Astrocyte of the cerebellum (primary cell): ENCODE measurements around the gene DMD.

ENCODE experiments used
- DNase-seq: peaks from one replicate; pipeline ENCODE4 v3.0.0-alpha.2; 2011; ENCODE audit warnings: low read depth
- H3K4me3 ChIP-seq: 2 replicates; pipeline ENCODE4 v1.5.1; 2011; ENCODE audit warnings: mild to moderate bottlenecking, low read depth, low read length, moderate library complexity
- in situ Hi-C: cut with HindIII; loops from 2 replicates; pipeline ENCODE4 v1.10.0; 2017; ENCODE audit warnings: low sequenced_read_pairs
- TF ChIP-seq, protein P1 (sequence below): IDR thresholded peaks from 2 replicates; pipeline ENCODE4 v1.5.1; 2012; ENCODE audit warnings: low read length, low read depth, moderate library complexity, mild to moderate bottlenecking; ENCODE audit errors: missing control alignments

The DMD gene

DNA sequence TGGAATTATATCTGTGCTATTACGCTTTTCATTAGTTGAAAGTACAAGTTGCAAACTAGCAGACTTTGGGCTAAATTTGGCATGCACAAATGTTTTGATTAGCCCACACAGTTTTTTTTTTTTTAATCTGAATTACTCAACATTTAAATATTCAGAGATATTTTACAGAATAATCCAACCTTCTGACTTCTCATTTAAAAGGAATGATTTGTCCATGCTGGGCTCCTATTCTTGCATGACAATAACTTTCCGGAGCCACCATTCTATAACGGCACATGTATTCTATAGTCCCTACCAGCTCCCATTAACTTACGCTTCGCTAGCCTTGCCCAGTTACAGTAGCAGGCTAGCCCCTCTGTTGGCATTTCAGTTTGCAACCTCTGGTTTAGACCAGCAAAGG, 1920.2 kb downstream of the DMD start:
- in situ Hi-C loops, result no loop called here
- DNase-seq, result no peak

DNA sequence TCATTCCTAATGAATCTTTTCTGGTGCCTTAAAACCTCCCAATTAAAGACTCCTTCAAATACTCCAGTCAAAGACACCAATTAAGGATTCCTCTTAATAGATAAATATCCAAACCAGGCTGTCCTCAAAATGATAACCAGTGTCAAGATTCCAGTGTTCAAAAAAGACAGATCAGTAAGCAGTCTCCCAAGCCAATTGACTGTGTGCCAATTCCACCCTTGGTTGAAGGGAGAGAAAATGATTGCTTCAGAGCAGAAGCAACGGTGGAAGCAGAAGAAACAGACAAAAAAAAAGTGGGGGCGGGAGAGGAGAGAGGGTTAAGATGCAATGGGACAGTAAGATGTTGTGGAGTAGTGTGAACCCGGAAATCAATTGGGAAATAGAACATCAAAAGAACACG, 1923.5 kb downstream of the DMD start:
- no peak overlapping the region for H3K4me3 ChIP-seq
- no peak for DNase-seq
- in situ Hi-C loops, result no loop called here
- TF ChIP-seq, protein P1, sequence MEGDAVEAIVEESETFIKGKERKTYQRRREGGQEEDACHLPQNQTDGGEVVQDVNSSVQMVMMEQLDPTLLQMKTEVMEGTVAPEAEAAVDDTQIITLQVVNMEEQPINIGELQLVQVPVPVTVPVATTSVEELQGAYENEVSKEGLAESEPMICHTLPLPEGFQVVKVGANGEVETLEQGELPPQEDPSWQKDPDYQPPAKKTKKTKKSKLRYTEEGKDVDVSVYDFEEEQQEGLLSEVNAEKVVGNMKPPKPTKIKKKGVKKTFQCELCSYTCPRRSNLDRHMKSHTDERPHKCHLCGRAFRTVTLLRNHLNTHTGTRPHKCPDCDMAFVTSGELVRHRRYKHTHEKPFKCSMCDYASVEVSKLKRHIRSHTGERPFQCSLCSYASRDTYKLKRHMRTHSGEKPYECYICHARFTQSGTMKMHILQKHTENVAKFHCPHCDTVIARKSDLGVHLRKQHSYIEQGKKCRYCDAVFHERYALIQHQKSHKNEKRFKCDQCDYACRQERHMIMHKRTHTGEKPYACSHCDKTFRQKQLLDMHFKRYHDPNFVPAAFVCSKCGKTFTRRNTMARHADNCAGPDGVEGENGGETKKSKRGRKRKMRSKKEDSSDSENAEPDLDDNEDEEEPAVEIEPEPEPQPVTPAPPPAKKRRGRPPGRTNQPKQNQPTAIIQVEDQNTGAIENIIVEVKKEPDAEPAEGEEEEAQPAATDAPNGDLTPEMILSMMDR, result no peak

More for the DNA sequence above, 1920.2 kb downstream of the DMD start:
- TF ChIP-seq, protein P1, result no peak
- no peak overlapping the region for H3K4me3 ChIP-seq

DNA sequence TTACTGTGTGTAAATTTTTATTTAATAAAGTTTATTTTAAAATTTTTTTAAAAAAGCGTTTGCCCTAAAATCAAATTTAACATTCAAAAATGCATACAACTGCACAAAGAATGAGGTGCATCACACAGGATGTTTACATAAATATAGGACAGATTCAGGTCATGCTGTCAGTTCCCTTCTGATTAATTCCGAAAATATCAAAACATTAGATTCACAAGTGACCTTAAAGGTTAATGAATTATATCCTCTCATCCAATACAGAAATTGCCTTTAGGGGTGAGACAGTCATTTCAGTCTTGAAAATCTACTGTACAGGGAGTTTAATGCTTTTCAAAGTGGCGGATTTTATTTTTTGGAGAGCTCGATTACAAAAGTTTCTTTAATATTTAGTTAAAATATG, 1930.8 kb downstream of the DMD start:
- TF ChIP-seq, protein P1, result no peak
- in situ Hi-C loops, result no loop called here
- DNase-seq, result no peak
- no peak overlapping the region for H3K4me3 ChIP-seq

DNA sequence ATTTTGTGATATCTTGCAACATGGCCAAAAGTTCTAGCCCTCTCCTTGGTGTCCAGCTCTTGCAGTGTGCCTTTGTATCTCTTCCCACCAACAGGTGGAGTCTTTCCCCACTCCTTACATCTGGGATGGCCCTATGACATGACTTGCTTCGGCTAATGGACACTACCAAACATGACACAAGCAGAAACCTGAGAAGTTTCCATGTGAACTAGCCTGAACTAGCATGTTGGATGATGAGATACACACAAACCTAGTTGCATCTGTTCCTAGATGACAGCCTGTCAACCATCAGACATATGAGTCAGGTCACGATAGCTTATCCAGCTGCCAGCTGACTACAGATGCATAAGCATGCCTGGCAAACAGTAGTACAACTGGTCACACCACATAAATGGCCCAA, 1932.0 kb downstream of the DMD start:
- no peak overlapping the region for H3K4me3 ChIP-seq
- in situ Hi-C loops, result no loop called here
- no peak for DNase-seq
- TF ChIP-seq, protein P1, result peak; percentile 40

DNA sequence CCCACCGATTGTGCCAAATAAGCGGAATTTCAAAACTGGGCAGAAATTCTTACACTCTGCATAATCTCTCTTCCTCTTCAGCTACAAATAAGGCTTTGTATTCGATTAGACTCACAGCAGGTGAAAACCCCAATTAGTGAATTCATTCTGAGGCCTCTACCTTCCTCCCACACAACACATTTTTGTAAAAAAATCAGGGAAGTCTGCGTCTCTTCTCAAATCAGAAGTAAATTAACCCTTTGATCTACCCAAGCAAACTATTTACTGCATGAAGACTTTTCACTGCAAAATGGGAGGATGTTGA, 1938.9 kb downstream of the DMD start:
- in situ Hi-C loops, result no loop called here
- TF ChIP-seq, protein P1, result no peak

DNA sequence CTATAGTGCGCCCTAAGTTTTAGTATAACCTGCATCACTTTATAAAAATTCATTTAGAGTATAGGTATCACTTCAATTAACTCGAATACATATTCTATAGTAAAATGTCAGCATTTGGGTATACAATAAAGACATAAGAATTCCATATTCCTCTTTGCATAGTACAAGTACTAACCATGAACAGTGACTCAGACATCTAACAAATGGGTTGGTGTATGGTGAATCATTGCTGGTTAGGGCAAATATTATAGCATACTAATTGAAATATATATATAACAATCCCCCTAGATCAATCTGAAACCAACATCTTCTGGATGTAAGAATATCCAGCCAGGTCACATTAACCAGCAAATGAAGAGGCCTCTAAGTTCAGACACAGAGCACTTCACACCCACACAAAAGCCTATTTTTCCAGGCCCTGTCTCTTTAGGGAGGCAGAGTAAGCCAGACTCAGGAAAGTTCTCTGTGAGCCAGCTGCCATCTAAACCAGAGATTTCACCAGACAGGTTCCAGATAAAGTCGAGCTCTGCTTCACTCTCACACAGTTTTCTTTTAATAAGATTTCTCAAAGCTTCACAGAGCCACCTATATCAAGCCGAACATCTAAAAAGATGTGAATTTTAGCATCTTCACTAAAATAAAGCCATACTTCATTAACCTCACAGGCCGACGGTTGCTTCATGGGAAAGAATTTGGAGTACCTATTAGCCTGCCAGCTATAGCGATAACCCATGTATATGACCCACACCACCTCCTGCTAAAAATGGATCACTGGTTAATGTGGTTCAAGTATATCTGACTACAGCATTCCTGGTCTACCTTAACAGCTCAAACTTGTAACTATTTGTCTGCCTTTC, 1939.5 kb downstream of the DMD start:
- in situ Hi-C loops, result no loop called here
- no peak overlapping the region for H3K4me3 ChIP-seq
- no peak for DNase-seq
- TF ChIP-seq, protein P1, result no peak

More for the DNA sequence above, 1938.9 kb downstream of the DMD start:
- peak; percentile 27 for DNase-seq
- no peak overlapping the region for H3K4me3 ChIP-seq
